SK-N-SH treated with all-trans-retinoic acid at 6 μM for 48 hours (cell line): ENCODE measurements around the gene SLC35B2.
A peak's percentile ranks its signal among the peaks of the same experiment; 100 is the strongest.

Source experiments
- ATAC-seq: fragments of 200-7000 bp; cut with Tn5 transposase; 3 replicates; pipeline ENCODE4 v1.9.1; 2020; ENCODE audit warnings: mild to moderate bottlenecking, moderate library complexity
- ARNTL ChIP-seq: fragments of 450-650 bp; formaldehyde crosslinking; IDR thresholded peaks from 2 replicates; pipeline ENCODE4 v1.5.0; 2020; ENCODE audit warnings: low read depth, mild to moderate bottlenecking, moderate library complexity, borderline replicate concordance
- BACH2 ChIP-seq: fragments of 250-450 bp; sonication (Bioruptor Pico); IDR thresholded peaks from 2 replicates; pipeline ENCODE4 v1.9.0; 2021; ENCODE audit warnings: mild to moderate bottlenecking, borderline replicate concordance
- CSDC2 ChIP-seq: fragments of 250-450 bp; sonication (Bioruptor Pico); IDR thresholded peaks from 2 replicates; pipeline ENCODE4 v1.5.0; 2020; ENCODE audit warnings: mild to moderate bottlenecking, moderate library complexity
- ESRRG ChIP-seq: fragments of 250-450 bp; sonication (Bioruptor Pico); IDR thresholded peaks from 2 replicates; pipeline ENCODE4 v1.6.1; 2021; ENCODE audit warnings: mild to moderate bottlenecking
- GLIS3 ChIP-seq: fragments of 250-450 bp; sonication (Bioruptor Pico); IDR thresholded peaks from 2 replicates; pipeline ENCODE4 v1.5.0; 2020; ENCODE audit warnings: mild to moderate bottlenecking, moderate library complexity
- ISL1 ChIP-seq: fragments of 250-450 bp; sonication (Bioruptor Pico); IDR thresholded peaks from 2 replicates; pipeline ENCODE4 v2.1.2; 2022; ENCODE audit warnings: mild to moderate bottlenecking, moderate library complexity
- OSR1 ChIP-seq: fragments of 250-450 bp; sonication (Bioruptor Pico); IDR thresholded peaks from 2 replicates; pipeline ENCODE4 v1.8.0; 2022; ENCODE audit warnings: moderate library complexity, mild to moderate bottlenecking, inconsistent platforms
- PPARA ChIP-seq: fragments of 250-450 bp; sonication (Bioruptor Pico); IDR thresholded peaks from 2 replicates; pipeline ENCODE4 v1.5.0; 2020; ENCODE audit warnings: mild to moderate bottlenecking, borderline replicate concordance
- RARB ChIP-seq: fragments of 250-450 bp; sonication (Bioruptor Pico); IDR thresholded peaks from 2 replicates; pipeline ENCODE4 v1.8.0; 2021; ENCODE audit warnings: mild to moderate bottlenecking, moderate library complexity
- SNAI2 ChIP-seq: fragments of 250-450 bp; sonication (Bioruptor Pico); IDR thresholded peaks from 2 replicates; pipeline ENCODE4 v1.5.0; 2020; ENCODE audit warnings: mild to moderate bottlenecking, moderate library complexity
- TOX ChIP-seq: fragments of 250-450 bp; sonication (Bioruptor Pico); IDR thresholded peaks from 2 replicates; pipeline ENCODE4 v1.8.0; 2021; ENCODE audit warnings: mild to moderate bottlenecking, moderate library complexity, borderline replicate concordance
- ZFP3 ChIP-seq: fragments of 250-450 bp; sonication (Bioruptor Pico); IDR thresholded peaks from 2 replicates; pipeline ENCODE4 v1.5.0; 2020; ENCODE audit warnings: mild to moderate bottlenecking, moderate library complexity
- ZFP30 ChIP-seq: fragments of 450-650 bp; formaldehyde crosslinking; IDR thresholded peaks from 2 replicates; pipeline ENCODE4 v1.5.0; 2022; ENCODE audit warnings: mild to moderate bottlenecking, moderate library complexity
- ZNF70 ChIP-seq: fragments of 450-650 bp; formaldehyde crosslinking; IDR thresholded peaks from 2 replicates; pipeline ENCODE4 v1.5.0; 2020; ENCODE audit warnings: mild to moderate bottlenecking, moderate library complexity
- ZNF8 ChIP-seq: fragments of 450-650 bp; formaldehyde crosslinking; IDR thresholded peaks from 2 replicates; pipeline ENCODE4 v1.5.0; 2020; ENCODE audit warnings: mild to moderate bottlenecking, moderate library complexity
- TF ChIP-seq, protein P1 (sequence below): fragments of 250-450 bp; sonication (Bioruptor Pico); IDR thresholded peaks from 2 replicates; pipeline ENCODE4 v1.8.0; 2021; ENCODE audit warnings: low read depth, mild to moderate bottlenecking, moderate library complexity, borderline replicate concordance
- TF ChIP-seq, protein P2 (sequence below): fragments of 250-450 bp; sonication (Bioruptor Pico); IDR thresholded peaks from 2 replicates; pipeline ENCODE4 v1.5.0; 2020; ENCODE audit warnings: mild to moderate bottlenecking, moderate library complexity
- TF ChIP-seq, protein P3 (sequence below): fragments of 250-450 bp; sonication (Bioruptor Pico); IDR thresholded peaks from 2 replicates; pipeline ENCODE4 v1.8.0; 2020; ENCODE audit warnings: mild to moderate bottlenecking, moderate library complexity, borderline replicate concordance

The SLC35B2 gene

DNA sequence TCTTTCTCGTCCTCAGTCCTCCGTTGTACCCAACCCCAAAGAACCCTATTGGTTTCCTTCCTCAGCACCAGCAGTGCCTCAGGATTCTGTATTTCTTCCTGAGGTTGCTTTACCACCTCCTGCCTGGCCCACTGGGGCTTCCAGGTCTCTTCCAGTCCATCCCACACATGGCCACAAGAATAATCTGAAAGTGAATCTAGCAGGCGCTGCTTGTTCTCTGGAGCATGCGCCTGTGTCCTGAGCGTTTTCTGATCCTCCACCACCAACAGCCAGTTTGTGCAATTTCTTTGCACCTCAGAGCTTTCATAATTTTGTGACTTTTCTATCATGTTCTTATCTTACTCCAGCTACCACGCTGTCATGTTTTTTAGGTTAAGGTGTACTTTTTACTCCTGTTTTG is 22.1 kb downstream of the SLC35B2 start:
- ATAC-seq: no peak
- TF ChIP-seq, protein P1, sequence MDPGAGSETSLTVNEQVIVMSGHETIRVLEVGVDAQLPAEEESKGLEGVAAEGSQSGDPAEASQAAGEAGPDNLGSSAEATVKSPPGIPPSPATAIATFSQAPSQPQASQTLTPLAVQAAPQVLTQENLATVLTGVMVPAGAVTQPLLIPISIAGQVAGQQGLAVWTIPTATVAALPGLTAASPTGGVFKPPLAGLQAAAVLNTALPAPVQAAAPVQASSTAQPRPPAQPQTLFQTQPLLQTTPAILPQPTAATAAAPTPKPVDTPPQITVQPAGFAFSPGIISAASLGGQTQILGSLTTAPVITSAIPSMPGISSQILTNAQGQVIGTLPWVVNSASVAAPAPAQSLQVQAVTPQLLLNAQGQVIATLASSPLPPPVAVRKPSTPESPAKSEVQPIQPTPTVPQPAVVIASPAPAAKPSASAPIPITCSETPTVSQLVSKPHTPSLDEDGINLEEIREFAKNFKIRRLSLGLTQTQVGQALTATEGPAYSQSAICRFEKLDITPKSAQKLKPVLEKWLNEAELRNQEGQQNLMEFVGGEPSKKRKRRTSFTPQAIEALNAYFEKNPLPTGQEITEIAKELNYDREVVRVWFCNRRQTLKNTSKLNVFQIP (CRISPR knock-in tag): no peak
- no peak for TF ChIP-seq ZNF70 (CRISPR knock-in tag)

DNA sequence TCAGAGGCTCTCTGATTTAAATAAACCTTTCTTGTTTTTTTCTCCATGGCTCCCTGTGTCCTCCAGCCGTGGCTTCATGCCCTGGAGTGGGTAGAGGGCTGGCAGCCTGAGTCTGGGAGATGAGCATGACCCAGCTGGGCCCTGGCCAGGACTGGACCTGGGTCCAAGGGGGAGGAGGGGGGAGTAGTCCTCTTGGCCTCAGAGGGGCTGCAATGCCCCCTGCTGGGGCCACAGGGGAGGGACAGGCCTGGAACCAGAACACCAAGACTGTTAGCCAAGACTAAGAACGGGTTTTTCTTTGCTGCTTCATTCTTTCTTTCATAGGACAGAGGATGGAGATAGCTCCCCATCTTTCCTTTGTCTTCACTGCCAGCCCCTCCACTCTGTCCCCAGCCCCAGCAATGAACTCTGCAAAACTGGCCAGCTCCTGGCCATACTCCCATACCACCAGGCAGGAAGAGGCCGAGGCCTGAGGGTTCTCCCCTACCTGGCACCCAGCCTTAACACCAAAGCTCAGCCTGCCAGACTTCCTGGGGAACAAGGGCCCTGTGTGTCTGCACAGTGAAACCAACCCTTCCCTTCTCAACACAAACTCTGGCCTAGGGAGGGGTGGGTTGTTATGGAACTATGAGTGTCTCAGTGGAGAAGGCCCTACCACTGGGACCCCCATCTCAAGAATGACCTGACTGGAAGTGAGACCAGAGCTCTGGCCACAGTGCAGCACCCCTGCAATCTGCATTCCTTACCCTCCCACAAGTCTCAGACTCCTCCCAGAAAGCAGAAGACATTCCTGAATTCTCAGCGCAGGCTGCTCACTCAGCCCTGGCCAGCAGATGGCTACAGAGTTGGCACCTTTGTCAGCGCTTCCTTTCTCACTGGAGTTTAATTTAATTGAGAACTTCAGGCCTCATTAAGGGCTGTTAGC is 23.0 kb downstream of the SLC35B2 start:
- peak; percentile 79 for ATAC-seq
- TF ChIP-seq, protein P2, sequence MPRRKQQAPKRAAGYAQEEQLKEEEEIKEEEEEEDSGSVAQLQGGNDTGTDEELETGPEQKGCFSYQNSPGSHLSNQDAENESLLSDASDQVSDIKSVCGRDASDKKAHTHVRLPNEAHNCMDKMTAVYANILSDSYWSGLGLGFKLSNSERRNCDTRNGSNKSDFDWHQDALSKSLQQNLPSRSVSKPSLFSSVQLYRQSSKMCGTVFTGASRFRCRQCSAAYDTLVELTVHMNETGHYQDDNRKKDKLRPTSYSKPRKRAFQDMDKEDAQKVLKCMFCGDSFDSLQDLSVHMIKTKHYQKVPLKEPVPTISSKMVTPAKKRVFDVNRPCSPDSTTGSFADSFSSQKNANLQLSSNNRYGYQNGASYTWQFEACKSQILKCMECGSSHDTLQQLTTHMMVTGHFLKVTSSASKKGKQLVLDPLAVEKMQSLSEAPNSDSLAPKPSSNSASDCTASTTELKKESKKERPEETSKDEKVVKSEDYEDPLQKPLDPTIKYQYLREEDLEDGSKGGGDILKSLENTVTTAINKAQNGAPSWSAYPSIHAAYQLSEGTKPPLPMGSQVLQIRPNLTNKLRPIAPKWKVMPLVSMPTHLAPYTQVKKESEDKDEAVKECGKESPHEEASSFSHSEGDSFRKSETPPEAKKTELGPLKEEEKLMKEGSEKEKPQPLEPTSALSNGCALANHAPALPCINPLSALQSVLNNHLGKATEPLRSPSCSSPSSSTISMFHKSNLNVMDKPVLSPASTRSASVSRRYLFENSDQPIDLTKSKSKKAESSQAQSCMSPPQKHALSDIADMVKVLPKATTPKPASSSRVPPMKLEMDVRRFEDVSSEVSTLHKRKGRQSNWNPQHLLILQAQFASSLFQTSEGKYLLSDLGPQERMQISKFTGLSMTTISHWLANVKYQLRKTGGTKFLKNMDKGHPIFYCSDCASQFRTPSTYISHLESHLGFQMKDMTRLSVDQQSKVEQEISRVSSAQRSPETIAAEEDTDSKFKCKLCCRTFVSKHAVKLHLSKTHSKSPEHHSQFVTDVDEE (CRISPR knock-in tag): no peak
- TF ChIP-seq ZNF70 (CRISPR knock-in tag) (peak; percentile 10; the same call in 1 of the 2 replicates), CSDC2 (CRISPR knock-in tag) (0 out of 2 replicates have a peak, but pooled peaks have one; percentile 16), SNAI2 (CRISPR knock-in tag) (0 out of 2 replicates have a peak, but pooled peaks have one; percentile 9)

DNA sequence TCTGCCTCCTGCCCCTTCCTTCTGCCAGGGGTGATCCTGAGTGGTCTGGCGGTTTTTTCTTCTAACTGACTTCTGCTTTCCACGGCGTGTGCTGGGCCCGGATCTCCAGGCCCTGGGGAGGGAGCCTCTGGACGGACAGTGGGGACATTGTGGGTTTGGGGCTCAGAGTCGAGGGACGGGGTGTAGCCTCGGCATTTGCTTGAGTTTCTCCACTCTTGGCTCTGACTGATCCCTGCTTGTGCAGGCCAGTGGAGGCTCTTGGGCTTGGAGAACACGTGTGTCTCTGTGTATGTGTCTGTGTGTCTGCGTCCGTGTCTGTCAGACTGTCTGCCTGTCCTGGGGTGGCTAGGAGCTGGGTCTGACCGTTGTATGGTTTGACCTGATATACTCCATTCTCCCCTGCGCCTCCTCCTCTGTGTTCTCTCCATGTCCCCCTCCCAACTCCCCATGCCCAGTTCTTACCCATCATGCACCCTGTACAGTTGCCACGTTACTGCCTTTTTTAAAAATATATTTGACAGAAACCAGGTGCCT is 23.7 kb downstream of the SLC35B2 start:
- no peak; the same call in 2 of the 3 replicates for ATAC-seq
- TF ChIP-seq SNAI2 (CRISPR knock-in tag) (no peak), ISL1 (CRISPR knock-in tag) (no peak), ZFP3 (CRISPR knock-in tag) (no peak), RARB (CRISPR knock-in tag) (no peak), ARNTL (CRISPR knock-in tag) (no peak), ZNF8 (CRISPR knock-in tag) (no peak), OSR1 (CRISPR knock-in tag) (no peak), TOX (CRISPR knock-in tag) (no peak), ESRRG (CRISPR knock-in tag) (no peak), BACH2 (CRISPR knock-in tag) (no peak), PPARA (CRISPR knock-in tag) (no peak), ZFP30 (no peak), GLIS3 (CRISPR knock-in tag) (no peak), CSDC2 (CRISPR knock-in tag) (no peak)
- TF ChIP-seq, protein P3, sequence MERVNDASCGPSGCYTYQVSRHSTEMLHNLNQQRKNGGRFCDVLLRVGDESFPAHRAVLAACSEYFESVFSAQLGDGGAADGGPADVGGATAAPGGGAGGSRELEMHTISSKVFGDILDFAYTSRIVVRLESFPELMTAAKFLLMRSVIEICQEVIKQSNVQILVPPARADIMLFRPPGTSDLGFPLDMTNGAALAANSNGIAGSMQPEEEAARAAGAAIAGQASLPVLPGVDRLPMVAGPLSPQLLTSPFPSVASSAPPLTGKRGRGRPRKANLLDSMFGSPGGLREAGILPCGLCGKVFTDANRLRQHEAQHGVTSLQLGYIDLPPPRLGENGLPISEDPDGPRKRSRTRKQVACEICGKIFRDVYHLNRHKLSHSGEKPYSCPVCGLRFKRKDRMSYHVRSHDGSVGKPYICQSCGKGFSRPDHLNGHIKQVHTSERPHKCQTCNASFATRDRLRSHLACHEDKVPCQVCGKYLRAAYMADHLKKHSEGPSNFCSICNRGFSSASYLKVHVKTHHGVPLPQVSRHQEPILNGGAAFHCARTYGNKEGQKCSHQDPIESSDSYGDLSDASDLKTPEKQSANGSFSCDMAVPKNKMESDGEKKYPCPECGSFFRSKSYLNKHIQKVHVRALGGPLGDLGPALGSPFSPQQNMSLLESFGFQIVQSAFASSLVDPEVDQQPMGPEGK (CRISPR knock-in tag): no peak
- TF ChIP-seq, protein P2 (CRISPR knock-in tag): no peak
- TF ChIP-seq, protein P1 (CRISPR knock-in tag): no peak
- TF ChIP-seq, all 23 proteins: peak for 0
